ENCODE data around the gene TNK1. TPM values are rescaled to one million over a fixed set of nuclear protein-coding genes. Genes with fewer than 3 reads are reported as not detected.

The TNK1 gene
- total and polyA plus RNA-seq, 2 experiments from 2014 or later: 6.1 to 8.9 TPM

- H3K27ac ChIP-seq (ENCODE audit: low read depth): peak overlapping the region; percentile 78; the same call in 1 of the 2 replicates
- H3K27me3 ChIP-seq (ENCODE audit: insufficient read depth): no peaks in the 10 kb centered on the region
- H3K4me1 ChIP-seq (ENCODE audit: insufficient read depth): peaks cover 24% of the 10 kb centered on the region
- peak; percentile 20 for ATAC-seq
- H3F3A ChIP-seq (replicated peaks; ENCODE audit: low read depth): peaks cover 27% of the 10 kb centered on the region
- H3K4me3 ChIP-seq: peak overlapping the region; percentile 68
- H3K4me1 Mint-ChIP-seq: peaks cover 24% of the 10 kb centered on the region
- no peak for TF ChIP-seq STAT1 (IDR thresholded peaks at IDR 0.05; ENCODE audit: unreplicated experiment)
- no peak for TF ChIP-seq POLR2AphosphoS5 (IDR thresholded peaks at IDR 0.05; ENCODE audit: low read depth)
- no peak for TF ChIP-seq JUNB (IDR thresholded peaks at IDR 0.05; ENCODE audit: unreplicated experiment)
- TF ChIP-seq, protein P1, sequence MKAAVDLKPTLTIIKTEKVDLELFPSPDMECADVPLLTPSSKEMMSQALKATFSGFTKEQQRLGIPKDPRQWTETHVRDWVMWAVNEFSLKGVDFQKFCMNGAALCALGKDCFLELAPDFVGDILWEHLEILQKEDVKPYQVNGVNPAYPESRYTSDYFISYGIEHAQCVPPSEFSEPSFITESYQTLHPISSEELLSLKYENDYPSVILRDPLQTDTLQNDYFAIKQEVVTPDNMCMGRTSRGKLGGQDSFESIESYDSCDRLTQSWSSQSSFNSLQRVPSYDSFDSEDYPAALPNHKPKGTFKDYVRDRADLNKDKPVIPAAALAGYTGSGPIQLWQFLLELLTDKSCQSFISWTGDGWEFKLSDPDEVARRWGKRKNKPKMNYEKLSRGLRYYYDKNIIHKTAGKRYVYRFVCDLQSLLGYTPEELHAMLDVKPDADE (IDR thresholded peaks at IDR 0.05): no peak
- TF ChIP-seq EZH2phosphoT487 (IDR thresholded peaks at IDR 0.05; ENCODE audit: unreplicated experiment): no peak
- peaks cover 11% of the 10 kb centered on the region for H3K27me3 Mint-ChIP-seq (ENCODE audit: insufficient read depth, low read depth, poor library complexity)
- H2AFZ ChIP-seq: no peak overlapping the region
- H3K4me3 Mint-ChIP-seq: peak overlapping the region; percentile 87
- peak overlapping the region; percentile 91 for H3K27ac Mint-ChIP-seq
- no peak for DNase-seq (ENCODE audit: low spot score)
- H3K4me2 ChIP-seq: peak overlapping the region; percentile 73
- peaks cover 12% of the 10 kb centered on the region for H4K20me1 ChIP-seq (replicated peaks; ENCODE audit: insufficient read depth)
- H3K9me2 ChIP-seq (ENCODE audit: insufficient read depth): no peaks in the 10 kb centered on the region
- peaks cover 3% of the 10 kb centered on the region; the same call in 1 of the 2 replicates for H3K36me3 ChIP-seq (ENCODE audit: insufficient read depth)
- peaks cover 14% of the 10 kb centered on the region for H3K79me2 ChIP-seq (replicated peaks; ENCODE audit: insufficient read depth)
- H3K36me3 Mint-ChIP-seq (ENCODE audit: low read depth): peaks cover 8% of the 10 kb centered on the region; the same call in 2 of the 3 replicates
- no peaks in the 10 kb centered on the region for H3K9me3 Mint-ChIP-seq
These were observed 22.8 kb downstream of the TNK1 start for GRCh38 chr17:7403727-7403976.

DNA sequence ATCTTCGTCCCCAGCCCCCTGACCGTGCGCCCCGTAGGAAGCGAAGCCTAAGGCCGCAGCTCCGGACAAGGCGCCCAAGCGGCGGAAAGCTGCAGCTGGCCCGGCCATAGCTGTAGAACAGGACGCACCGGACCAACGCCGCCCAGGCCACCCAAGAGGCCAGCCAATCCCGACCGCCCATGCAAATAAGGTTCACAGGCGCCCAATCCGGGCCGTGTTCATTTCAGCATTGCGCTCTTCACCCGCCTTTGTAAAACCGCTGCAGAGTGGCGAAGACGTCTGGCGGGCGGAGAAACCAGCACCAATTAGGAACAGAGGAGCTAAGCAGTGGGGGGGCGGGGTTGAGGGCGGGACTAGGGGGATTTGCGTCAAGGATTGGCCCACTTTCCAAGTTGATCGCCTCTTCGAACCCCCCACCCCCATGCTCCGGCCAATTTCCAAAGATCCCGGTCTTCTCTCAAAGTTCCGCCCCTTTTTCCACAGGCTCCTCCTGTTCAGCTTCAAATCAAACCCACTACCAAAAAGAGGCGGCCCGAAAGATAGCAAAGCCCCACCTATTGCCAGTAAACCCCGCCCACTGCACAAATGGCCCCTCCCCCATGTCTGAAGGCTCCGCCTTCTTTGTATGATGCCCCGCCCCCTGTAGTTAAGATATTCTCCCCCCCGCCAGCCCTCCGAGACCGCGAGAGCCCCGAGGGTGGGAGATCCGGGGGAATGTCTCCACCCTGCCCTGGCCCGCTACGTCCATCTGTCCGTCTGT lies 23.3 kb downstream of the TNK1 start, which contains the start of gene TMEM256:
TSS of gene TMEM256 (minus strand) at position 121 of the 760 bp plus-strand sequence. CDS start at position 108, 13 bp downstream.
- Histone ChIP-seq H4K20me1 (replicated peaks; ENCODE audit: insufficient read depth) (peaks cover 12% of the 10 kb centered on the region), H3K9me2 (ENCODE audit: insufficient read depth) (no peaks in the 10 kb centered on the region), H3K27ac (ENCODE audit: low read depth) (peak within 1 kb of the TSS; percentile 78; the same call in 1 of the 2 replicates), H3K4me2 (peak within 1 kb of the TSS; percentile 99), H3K4me1 (ENCODE audit: insufficient read depth) (peaks cover 28% of the 10 kb centered on the region), H3K36me3 (ENCODE audit: insufficient read depth) (peaks cover 3% of the 10 kb centered on the region; the same call in 1 of the 2 replicates), H3F3A (replicated peaks; ENCODE audit: low read depth) (peaks cover 27% of the 10 kb centered on the region), H3K27me3 (ENCODE audit: insufficient read depth) (no peaks in the 10 kb centered on the region), H3K79me2 (replicated peaks; ENCODE audit: insufficient read depth) (peaks cover 14% of the 10 kb centered on the region), H2AFZ (no peak within 1 kb of the TSS), H3K4me3 (peak within 1 kb of the TSS; percentile 90)
- Mint-ChIP-seq H3K36me3 (ENCODE audit: low read depth) (peaks cover 12% of the 10 kb centered on the region; the same call in 2 of the 3 replicates), H3K27me3 (ENCODE audit: insufficient read depth, low read depth, poor library complexity) (peaks cover 11% of the 10 kb centered on the region), H3K27ac (peak within 1 kb of the TSS; percentile 93), H3K4me3 (peak within 1 kb of the TSS; percentile 88), H3K4me1 (peaks cover 27% of the 10 kb centered on the region), H3K9me3 (no peaks in the 10 kb centered on the region)
- TF ChIP-seq CREB1 (CRISPR knock-in tag; IDR thresholded peaks at IDR 0.05; ENCODE audit: low read depth) (peak; percentile 70), POLR2AphosphoS5 (IDR thresholded peaks at IDR 0.05; ENCODE audit: low read depth) (peak; percentile 92), EZH2phosphoT487 (IDR thresholded peaks at IDR 0.05; ENCODE audit: unreplicated experiment) (no peak)
- DNase-seq (ENCODE audit: low spot score) (peak; percentile 100), ATAC-seq (peak; percentile 83)

GRCh38 chr17:7404737-7405349 lies 24.0 kb downstream of the TNK1 start:
- Histone ChIP-seq H4K20me1 (replicated peaks; ENCODE audit: insufficient read depth) (peaks cover 12% of the 10 kb centered on the region), H2AFZ (peak overlapping the region; percentile 69; the same call in 1 of the 2 replicates), H3K4me3 (peak overlapping the region; percentile 90), H3F3A (replicated peaks; ENCODE audit: low read depth) (peaks cover 27% of the 10 kb centered on the region), H3K27ac (ENCODE audit: low read depth) (no peak overlapping the region), H3K36me3 (ENCODE audit: insufficient read depth) (peaks cover 3% of the 10 kb centered on the region; the same call in 1 of the 2 replicates), H3K9me2 (ENCODE audit: insufficient read depth) (no peaks in the 10 kb centered on the region), H3K27me3 (ENCODE audit: insufficient read depth) (no peaks in the 10 kb centered on the region), H3K79me2 (replicated peaks; ENCODE audit: insufficient read depth) (peaks cover 14% of the 10 kb centered on the region), H3K4me2 (peak overlapping the region; percentile 99), H3K4me1 (ENCODE audit: insufficient read depth) (peaks cover 28% of the 10 kb centered on the region)
- H3K27ac Mint-ChIP-seq: peak overlapping the region; percentile 88
- H3K27me3 Mint-ChIP-seq (ENCODE audit: insufficient read depth, low read depth, poor library complexity): peaks cover 16% of the 10 kb centered on the region
- peak; percentile 4; the same call in 1 of the 2 replicates for TF ChIP-seq POLR2AphosphoS5 (IDR thresholded peaks at IDR 0.05; ENCODE audit: low read depth)
- TF ChIP-seq, protein P1 (IDR thresholded peaks at IDR 0.05): no peak
- ATAC-seq: peak; percentile 1; the same call in 2 of the 3 replicates
- peaks cover 28% of the 10 kb centered on the region for H3K4me1 Mint-ChIP-seq
- peak; percentile 86 for DNase-seq (ENCODE audit: low spot score)
- peaks cover 19% of the 10 kb centered on the region for H3K36me3 Mint-ChIP-seq (ENCODE audit: low read depth)
- no peaks in the 10 kb centered on the region for H3K9me3 Mint-ChIP-seq
- H3K4me3 Mint-ChIP-seq: peak overlapping the region; percentile 88
